Neural cell (in vitro differentiated cells): ENCODE data around the gene PRRT2.

Experiments
- EP300 ChIP-seq: fragments of 450-650 bp; conservative IDR thresholded peaks from 2 replicates; pipeline ENCODE4 v1.6.1; 2014; ENCODE audit warnings: antibody characterized with exemption, mild to moderate bottlenecking, moderate library complexity; ENCODE audit not compliant: poor library complexity, severe bottlenecking
- EZH2 ChIP-seq: fragments of 200-600, 300-800 bp; shearing (Covaris generic), sonication (generic); IDR thresholded peaks from 2 replicates; pipeline ENCODE4 v1.6.1; 2014; ENCODE audit warnings: antibody characterized with exemption, low read length, borderline replicate concordance, mild to moderate bottlenecking; ENCODE audit not compliant: insufficient read depth, poor library complexity, severe bottlenecking
- POLR2AphosphoS5 ChIP-seq: IDR thresholded peaks from 2 replicates; pipeline ENCODE4 v1.6.1; 2012
- TAF1 ChIP-seq: IDR thresholded peaks from 2 replicates; pipeline ENCODE4 v1.6.1; 2012; ENCODE audit warnings: low read depth
- TF ChIP-seq, protein P1 (sequence below): fragments of 450-650 bp; IDR thresholded peaks from 2 replicates; pipeline ENCODE4 v1.5.1; 2014; ENCODE audit warnings: antibody characterized with exemption, mild to moderate bottlenecking, moderate library complexity; ENCODE audit not compliant: poor library complexity, severe bottlenecking
- TF ChIP-seq, protein P2 (sequence below): IDR thresholded peaks from 2 replicates; pipeline ENCODE4 v1.6.1; 2012; ENCODE audit warnings: borderline replicate concordance

DNA sequence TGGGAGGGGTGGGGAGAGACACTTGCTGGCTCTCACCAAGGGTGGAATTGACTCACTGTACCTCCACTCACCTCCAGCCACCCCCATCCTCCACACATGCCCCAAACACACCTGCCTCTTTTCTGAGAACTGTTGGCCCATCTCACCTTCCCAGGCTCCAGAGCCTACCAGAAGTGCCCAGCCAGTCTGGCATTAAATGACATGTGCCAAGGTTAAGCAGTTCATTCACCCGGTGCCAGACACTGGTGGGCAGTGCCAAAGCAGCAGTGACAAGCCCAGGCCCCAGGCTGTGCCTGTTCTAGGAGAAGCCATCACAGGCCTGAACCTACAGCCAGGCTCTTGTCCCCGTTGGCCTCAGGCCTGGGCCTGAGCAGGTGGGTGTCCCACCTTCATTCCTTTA is 19.5 kb downstream of the PRRT2 start:
- TF ChIP-seq POLR2AphosphoS5: no peak
- TF ChIP-seq, protein P1, sequence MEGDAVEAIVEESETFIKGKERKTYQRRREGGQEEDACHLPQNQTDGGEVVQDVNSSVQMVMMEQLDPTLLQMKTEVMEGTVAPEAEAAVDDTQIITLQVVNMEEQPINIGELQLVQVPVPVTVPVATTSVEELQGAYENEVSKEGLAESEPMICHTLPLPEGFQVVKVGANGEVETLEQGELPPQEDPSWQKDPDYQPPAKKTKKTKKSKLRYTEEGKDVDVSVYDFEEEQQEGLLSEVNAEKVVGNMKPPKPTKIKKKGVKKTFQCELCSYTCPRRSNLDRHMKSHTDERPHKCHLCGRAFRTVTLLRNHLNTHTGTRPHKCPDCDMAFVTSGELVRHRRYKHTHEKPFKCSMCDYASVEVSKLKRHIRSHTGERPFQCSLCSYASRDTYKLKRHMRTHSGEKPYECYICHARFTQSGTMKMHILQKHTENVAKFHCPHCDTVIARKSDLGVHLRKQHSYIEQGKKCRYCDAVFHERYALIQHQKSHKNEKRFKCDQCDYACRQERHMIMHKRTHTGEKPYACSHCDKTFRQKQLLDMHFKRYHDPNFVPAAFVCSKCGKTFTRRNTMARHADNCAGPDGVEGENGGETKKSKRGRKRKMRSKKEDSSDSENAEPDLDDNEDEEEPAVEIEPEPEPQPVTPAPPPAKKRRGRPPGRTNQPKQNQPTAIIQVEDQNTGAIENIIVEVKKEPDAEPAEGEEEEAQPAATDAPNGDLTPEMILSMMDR: no peak
- no peak for TF ChIP-seq EZH2
- no peak for TF ChIP-seq EP300
- no peak for TF ChIP-seq TAF1
- TF ChIP-seq, protein P2, sequence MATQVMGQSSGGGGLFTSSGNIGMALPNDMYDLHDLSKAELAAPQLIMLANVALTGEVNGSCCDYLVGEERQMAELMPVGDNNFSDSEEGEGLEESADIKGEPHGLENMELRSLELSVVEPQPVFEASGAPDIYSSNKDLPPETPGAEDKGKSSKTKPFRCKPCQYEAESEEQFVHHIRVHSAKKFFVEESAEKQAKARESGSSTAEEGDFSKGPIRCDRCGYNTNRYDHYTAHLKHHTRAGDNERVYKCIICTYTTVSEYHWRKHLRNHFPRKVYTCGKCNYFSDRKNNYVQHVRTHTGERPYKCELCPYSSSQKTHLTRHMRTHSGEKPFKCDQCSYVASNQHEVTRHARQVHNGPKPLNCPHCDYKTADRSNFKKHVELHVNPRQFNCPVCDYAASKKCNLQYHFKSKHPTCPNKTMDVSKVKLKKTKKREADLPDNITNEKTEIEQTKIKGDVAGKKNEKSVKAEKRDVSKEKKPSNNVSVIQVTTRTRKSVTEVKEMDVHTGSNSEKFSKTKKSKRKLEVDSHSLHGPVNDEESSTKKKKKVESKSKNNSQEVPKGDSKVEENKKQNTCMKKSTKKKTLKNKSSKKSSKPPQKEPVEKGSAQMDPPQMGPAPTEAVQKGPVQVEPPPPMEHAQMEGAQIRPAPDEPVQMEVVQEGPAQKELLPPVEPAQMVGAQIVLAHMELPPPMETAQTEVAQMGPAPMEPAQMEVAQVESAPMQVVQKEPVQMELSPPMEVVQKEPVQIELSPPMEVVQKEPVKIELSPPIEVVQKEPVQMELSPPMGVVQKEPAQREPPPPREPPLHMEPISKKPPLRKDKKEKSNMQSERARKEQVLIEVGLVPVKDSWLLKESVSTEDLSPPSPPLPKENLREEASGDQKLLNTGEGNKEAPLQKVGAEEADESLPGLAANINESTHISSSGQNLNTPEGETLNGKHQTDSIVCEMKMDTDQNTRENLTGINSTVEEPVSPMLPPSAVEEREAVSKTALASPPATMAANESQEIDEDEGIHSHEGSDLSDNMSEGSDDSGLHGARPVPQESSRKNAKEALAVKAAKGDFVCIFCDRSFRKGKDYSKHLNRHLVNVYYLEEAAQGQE: no peak
